H9 (cell line): ENCODE measurements around the gene USP9Y. TPM values are rescaled to one million over a fixed set of nuclear protein-coding genes. Genes with fewer than 3 reads are reported as not detected.

Experiments used
- DNase-seq: peaks from one replicate; pipeline ENCODE4 v3.0.0-alpha.2; 2017
- H2AFZ ChIP-seq: one replicate; pipeline ENCODE4 v1.6.1; 2013; ENCODE audit warnings: mild to moderate bottlenecking, low read length, control low read depth, moderate library complexity
- H2AK5ac ChIP-seq: 2 replicates; pipeline ENCODE4 v1.6.1; 2013; ENCODE audit warnings: low read length, control low read depth, mixed read lengths; ENCODE audit not compliant: insufficient read length
- H2BK120ac ChIP-seq: one replicate; pipeline ENCODE4 v1.6.1; 2013; ENCODE audit warnings: low read depth, mild to moderate bottlenecking, low read length, control low read depth, inconsistent platforms; ENCODE audit not compliant: poor library complexity, severe bottlenecking
- H2BK12ac ChIP-seq: 2 replicates; pipeline ENCODE4 v1.6.1; 2013; ENCODE audit warnings: low read length, control low read depth, mixed read lengths, low read depth; ENCODE audit not compliant: insufficient read length
- H2BK15ac ChIP-seq: 2 replicates; pipeline ENCODE4 v1.6.1; 2013; ENCODE audit warnings: low read depth, low read length, control low read depth
- H2BK20ac ChIP-seq: one replicate; pipeline ENCODE4 v1.6.1; 2013; ENCODE audit warnings: low read depth, mild to moderate bottlenecking, low read length, control low read depth, inconsistent platforms; ENCODE audit not compliant: poor library complexity, severe bottlenecking
- H2BK5ac ChIP-seq: 2 replicates; pipeline ENCODE4 v1.6.1; 2013; ENCODE audit warnings: low read length, control low read depth, mixed read lengths; ENCODE audit not compliant: insufficient read length
- H3K14ac ChIP-seq: 2 replicates; pipeline ENCODE4 v1.6.1; 2013; ENCODE audit warnings: low read length, control low read depth; ENCODE audit not compliant: insufficient read depth
- H3K18ac ChIP-seq: 2 replicates; pipeline ENCODE4 v1.6.1; 2013; ENCODE audit warnings: low read depth, mild to moderate bottlenecking, mixed read lengths, low read length, control low read depth; ENCODE audit not compliant: insufficient read length
- H3K23ac ChIP-seq: 2 replicates; pipeline ENCODE4 v1.6.1; 2013; ENCODE audit warnings: low read length, control low read depth, mixed read lengths, low read depth; ENCODE audit not compliant: insufficient read length
- H3K23me2 ChIP-seq: 2 replicates; pipeline ENCODE4 v1.6.1; 2013; ENCODE audit warnings: low read depth, mild to moderate bottlenecking, mixed read lengths, low read length, control low read depth; ENCODE audit not compliant: insufficient read length, poor library complexity, severe bottlenecking
- H3K27ac ChIP-seq: 2 replicates; pipeline ENCODE4 v1.5.1; 2013; ENCODE audit warnings: low read length, control low read depth, mixed read lengths, low read depth; ENCODE audit not compliant: insufficient read length
- H3K27me3 ChIP-seq: 2 replicates; pipeline ENCODE4 v1.6.1; 2013; ENCODE audit warnings: low read length, control low read depth, inconsistent platforms; ENCODE audit not compliant: insufficient read depth
- H3K4ac ChIP-seq: 2 replicates; pipeline ENCODE4 v1.6.1; 2013; ENCODE audit warnings: low read depth, mild to moderate bottlenecking, control low read depth, inconsistent platforms, low read length, moderate library complexity
- H3K4me1 ChIP-seq: 2 replicates; pipeline ENCODE4 v1.6.1; 2013; ENCODE audit warnings: low read length, control low read depth, inconsistent platforms; ENCODE audit not compliant: insufficient read depth
- H3K4me2 ChIP-seq: 2 replicates; pipeline ENCODE4 v1.6.1; 2013; ENCODE audit warnings: low read length, control low read depth, mixed read lengths; ENCODE audit not compliant: insufficient read length, insufficient read depth
- H3K56ac ChIP-seq: 2 replicates; pipeline ENCODE4 v1.6.1; 2013; ENCODE audit warnings: low read depth, mild to moderate bottlenecking, mixed read lengths, low read length, control low read depth; ENCODE audit not compliant: insufficient read length
- H3K79me1 ChIP-seq: 2 replicates; pipeline ENCODE4 v1.6.1; 2013; ENCODE audit warnings: low read depth, mild to moderate bottlenecking, moderate library complexity, low read length, control low read depth, inconsistent platforms; ENCODE audit not compliant: insufficient read depth, poor library complexity, severe bottlenecking
- H3K79me2 ChIP-seq: 2 replicates; pipeline ENCODE4 v1.6.1; 2013; ENCODE audit warnings: low read length, control low read depth, inconsistent platforms; ENCODE audit not compliant: insufficient read depth
- H3K9ac ChIP-seq: 2 replicates; pipeline ENCODE4 v1.6.1; 2013; ENCODE audit warnings: low read length, control low read depth, mixed read lengths; ENCODE audit not compliant: insufficient read length; ENCODE audit errors: extremely low read depth
- H3K9me3 ChIP-seq: one replicate; pipeline ENCODE4 v1.6.1; 2013; ENCODE audit warnings: low read depth, low read length, inconsistent platforms; ENCODE audit not compliant: control insufficient read depth
- H3T11ph ChIP-seq: one replicate; pipeline ENCODE4 v1.6.1; 2013; ENCODE audit warnings: mild to moderate bottlenecking, low read length, control low read depth, inconsistent platforms
- H4K20me1 ChIP-seq: one replicate; pipeline ENCODE4 v1.6.1; 2013; ENCODE audit not compliant: control insufficient read depth, insufficient read length, insufficient read depth
- H4K5ac ChIP-seq: 2 replicates; pipeline ENCODE4 v1.6.1; 2013; ENCODE audit warnings: low read depth, mild to moderate bottlenecking, mixed read lengths, low read length, control low read depth; ENCODE audit not compliant: insufficient read length
- H4K8ac ChIP-seq: replicated peaks from 2 replicates; pipeline ENCODE4 v1.6.1; 2013; ENCODE audit warnings: low read length, control low read depth, mixed read lengths, low read depth; ENCODE audit not compliant: insufficient read length
- H4K91ac ChIP-seq: 2 replicates; pipeline ENCODE4 v1.6.1; 2013; ENCODE audit warnings: low read depth, mild to moderate bottlenecking, moderate library complexity, mixed read lengths, low read length, control low read depth; ENCODE audit not compliant: insufficient read length
- H3K27ac Mint-ChIP-seq, 3 experiments: 2 replicates in 2 of 3; 3 replicates in 1 of 3; pipeline ENCODE4 v1.8.0; 2020 to 2021; ENCODE audit warnings: mixed read lengths in 3 of 3, mild to moderate bottlenecking in 1 of 3, moderate library complexity in 1 of 3
- H3K27me3 Mint-ChIP-seq: 2 replicates; pipeline ENCODE4 v1.8.0; 2021; ENCODE audit warnings: low read depth, mild to moderate bottlenecking, moderate library complexity, mixed read lengths
- H3K36me3 Mint-ChIP-seq, 3 experiments: 2 replicates in 2 of 3; 3 replicates in 1 of 3; pipeline ENCODE4 v1.8.0; 2020 to 2021; ENCODE audit warnings: low read depth in 3 of 3, mixed read lengths in 3 of 3; ENCODE audit not compliant: insufficient read depth in 1 of 3
- H3K4me1 Mint-ChIP-seq, 2 experiments: 2 replicates each; pipeline ENCODE4 v1.8.0; 2020; ENCODE audit warnings: mixed read lengths in 2 of 2
- H3K4me3 Mint-ChIP-seq, 2 experiments: 2 replicates in 1 of 2; 3 replicates in 1 of 2; pipeline ENCODE4 v1.8.0; 2020 to 2021; ENCODE audit warnings: mild to moderate bottlenecking in 2 of 2, mixed read lengths in 2 of 2, moderate library complexity in 1 of 2
- H3K9me3 Mint-ChIP-seq, 2 experiments: 2 replicates in 1 of 2; 3 replicates in 1 of 2; pipeline ENCODE4 v1.8.0; 2020; ENCODE audit warnings: mild to moderate bottlenecking in 2 of 2, mixed read lengths in 2 of 2, moderate library complexity in 1 of 2
- CTCF ChIP-seq: fragments of 200-600 bp; sonication (generic); conservative IDR thresholded peaks from 3 replicates; pipeline ENCODE4 v1.8.0; 2021; ENCODE audit warnings: antibody characterized with exemption, mild to moderate bottlenecking
- WGBS: extraction: QIAGEN DNeasy Blood & Tissue Kit; methylation state at CpG from one replicate; pipeline ENCODE4 v1.1.7; 2013; ENCODE audit warnings: missing lambda C conversion rate, low lambda C conversion rate, mixed read lengths; ENCODE audit not compliant: insufficient read length; ENCODE audit errors: extremely low coverage; 5-methylcytosine and 5-hydroxymethylcytosine counted together
- total RNA-seq: library from RNA; stranded (reverse); gene quantifications from 2 replicates; pipeline ENCODE4 v1.2.1, GENCODE V29; 2021

Gene USP9Y
- total RNA-seq, 1 experiment from 2014 or later: not detected

GRCh38 chrY:12833284-12833683 is 132.3 kb downstream of the USP9Y start:
- Mint-ChIP-seq H3K4me3 (no peak overlapping the region), H3K27ac (no peak overlapping the region), H3K9me3 (no peaks in the 10 kb centered on the region), H3K27me3 (no peaks in the 10 kb centered on the region), H3K36me3 (no peaks in the 10 kb centered on the region), H3K4me1 (no peaks in the 10 kb centered on the region)
- Histone ChIP-seq H3K23ac (no peak overlapping the region), H3T11ph (no peak overlapping the region), H2AFZ (no peak overlapping the region), H2AK5ac (no peak overlapping the region), H4K20me1 (no peaks in the 10 kb centered on the region), H2BK120ac (no peak overlapping the region), H3K79me2 (no peaks in the 10 kb centered on the region), H2BK15ac (no peak overlapping the region), H2BK12ac (no peak overlapping the region), H3K27me3 (no peaks in the 10 kb centered on the region), H4K8ac (no peak overlapping the region), H2BK5ac (no peak overlapping the region), H3K4me2 (no peak overlapping the region), H3K4ac (no peak overlapping the region), H3K79me1 (no peaks in the 10 kb centered on the region), H4K5ac (no peak overlapping the region), H3K27ac (no peak overlapping the region), H3K56ac (no peak overlapping the region), H3K14ac (no peak overlapping the region), H3K4me1 (no peaks in the 10 kb centered on the region), H3K18ac (no peak overlapping the region), H4K91ac (no peak overlapping the region), H3K9me3 (no peaks in the 10 kb centered on the region), H2BK20ac (no peak overlapping the region), H3K9ac (no peak overlapping the region), H3K23me2 (no peaks in the 10 kb centered on the region)
- DNase-seq: no peak
- WGBS: no CpG with 5 or more reads among the region's 3 CpGs
- no peak for TF ChIP-seq CTCF
